Measurements from ENCODE around the gene LIFR.

LIFR gene

DNA sequence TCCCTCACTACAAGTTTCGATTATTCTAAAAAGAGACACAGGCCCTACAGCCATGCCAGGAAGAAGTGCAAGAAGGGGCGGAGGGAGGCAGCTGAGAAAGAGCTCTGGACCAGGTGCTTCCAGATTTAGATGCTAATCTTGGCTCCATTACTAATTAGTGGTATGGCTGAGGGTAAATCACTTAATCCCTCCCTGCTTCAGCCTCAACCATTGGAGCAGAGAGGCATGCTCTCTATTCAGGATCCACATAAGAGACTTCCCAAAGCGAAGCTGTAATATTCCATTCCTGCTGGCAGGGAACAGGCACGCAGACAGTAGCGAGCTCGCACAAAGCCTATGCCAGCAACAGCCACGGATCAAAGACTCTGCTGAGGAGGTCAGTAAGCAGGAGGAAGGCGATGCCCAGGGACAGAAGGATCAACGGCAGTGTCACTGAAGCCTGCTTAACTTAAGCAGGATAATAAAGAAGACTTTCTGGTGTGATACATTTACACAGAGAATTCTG, 24.2 kb downstream of the LIFR start:
- no peak overlapping the region for H3K4me3 ChIP-seq (ENCODE audit: low read depth, low read length)
- no peak for TF ChIP-seq CTCF (IDR thresholded peaks at IDR 0.05; ENCODE audit: low read depth, low read length)

DNA sequence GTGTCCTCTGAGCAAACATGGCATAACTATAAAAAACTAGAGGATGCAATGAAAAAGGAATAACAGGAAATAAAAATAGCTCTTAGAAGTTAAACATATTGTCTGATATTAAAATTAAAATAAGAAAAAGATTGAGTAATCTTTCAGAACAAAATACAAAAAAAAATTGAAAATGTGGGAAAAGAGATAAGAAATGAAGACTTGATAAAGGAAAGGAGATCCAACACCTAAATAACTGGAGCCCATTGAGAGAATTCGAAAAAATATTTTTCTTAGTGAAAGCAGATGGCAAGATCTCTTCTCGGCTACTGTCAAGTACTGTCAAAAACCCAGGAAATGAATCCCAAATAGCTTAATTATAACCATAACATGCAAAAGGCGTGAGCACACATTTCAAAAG, 24.9 kb downstream of the LIFR start:
- H3K4me3 ChIP-seq (ENCODE audit: low read depth, low read length) = no peak overlapping the region
- TF ChIP-seq CTCF (IDR thresholded peaks at IDR 0.05; ENCODE audit: low read depth, low read length) = no peak

DNA sequence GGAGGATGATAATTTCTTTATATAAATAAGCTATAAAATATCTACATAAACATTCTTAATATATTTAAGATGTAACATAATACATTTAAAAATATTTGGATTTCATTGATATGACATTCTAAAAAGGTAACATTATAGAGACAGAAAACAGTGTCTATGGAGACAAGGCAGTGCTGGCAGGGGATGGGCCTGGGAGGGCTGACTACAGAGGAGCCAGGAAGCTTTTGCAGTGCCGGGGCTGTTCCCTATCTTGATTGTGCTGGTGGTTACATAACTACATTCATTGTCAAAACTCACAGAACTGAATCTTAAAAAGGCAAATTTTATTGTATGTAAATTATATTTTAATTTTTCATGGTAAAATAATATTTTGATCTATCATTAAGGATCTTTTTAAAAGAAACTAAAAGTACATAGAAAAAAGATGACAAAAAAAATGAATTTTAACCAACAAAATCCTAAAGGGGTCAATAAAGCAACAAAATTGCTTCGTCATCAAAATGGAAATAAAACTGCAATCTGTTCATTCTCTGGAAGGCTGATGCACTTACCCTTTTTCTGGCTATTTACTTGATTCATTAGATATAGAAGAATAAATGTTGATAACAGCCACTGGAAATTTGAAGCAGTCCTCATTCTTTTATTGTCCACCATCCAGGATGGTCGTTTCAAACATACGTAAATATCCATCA, 26.3 kb downstream of the LIFR start:
- TF ChIP-seq CTCF (IDR thresholded peaks at IDR 0.05; ENCODE audit: low read depth, low read length) = no peak
- H3K4me3 ChIP-seq (ENCODE audit: low read depth, low read length) = no peak overlapping the region

DNA sequence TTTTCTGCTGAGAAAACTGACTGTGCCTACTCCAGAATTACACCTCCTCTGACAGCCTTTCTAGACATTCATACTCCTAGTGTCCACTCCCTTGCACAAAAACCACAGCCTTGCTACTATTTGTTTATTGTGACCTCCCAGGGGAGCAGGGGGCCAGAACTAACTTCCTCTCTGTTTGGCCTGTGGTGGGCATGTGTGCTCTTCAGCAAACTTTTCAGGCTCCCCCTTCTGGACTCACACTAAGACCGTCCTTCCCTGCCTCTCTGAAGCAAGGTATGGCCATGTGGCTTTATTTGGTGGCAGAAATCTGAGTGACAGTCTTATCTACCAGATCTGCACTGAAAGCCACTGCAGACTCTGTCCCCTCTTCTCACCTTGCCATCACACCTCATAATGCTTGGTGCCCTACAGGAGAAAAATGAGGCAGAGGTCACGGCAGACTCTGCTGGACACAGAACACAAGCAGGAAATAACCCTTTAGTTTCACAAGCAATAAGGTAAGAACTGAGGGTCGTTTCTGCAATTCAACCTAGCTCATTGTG, 28.2 kb downstream of the LIFR start:
- no peak overlapping the region for H3K4me3 ChIP-seq (ENCODE audit: low read depth, low read length)
- no peak for TF ChIP-seq CTCF (IDR thresholded peaks at IDR 0.05; ENCODE audit: low read depth, low read length)

- TF ChIP-seq CTCF (IDR thresholded peaks at IDR 0.05; ENCODE audit: low read depth, low read length) = no peak
- H3K4me3 ChIP-seq (ENCODE audit: low read depth, low read length) = no peak overlapping the region
These were observed 29.0 kb downstream of the LIFR start for GRCh38 chr5:38527475-38527874.

DNA sequence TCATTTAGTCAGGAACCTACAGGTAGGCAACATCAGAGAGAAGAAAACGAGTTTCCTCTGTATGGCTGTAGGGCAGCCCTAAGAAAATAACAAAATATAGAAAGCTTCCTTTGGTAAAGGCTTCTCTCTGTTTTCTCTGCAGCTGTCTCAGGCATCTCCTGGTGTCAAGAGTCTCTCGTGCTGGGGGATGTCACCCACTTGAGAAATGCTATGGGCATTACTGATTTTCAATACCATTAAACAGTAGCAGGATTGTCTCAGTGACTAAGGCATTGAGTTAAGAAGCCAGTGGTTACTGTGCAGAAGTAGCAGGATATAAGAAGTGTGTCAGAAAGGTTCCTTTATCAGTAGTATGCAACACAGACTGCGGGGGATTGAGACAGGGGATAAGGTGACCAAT, 32.4 kb downstream of the LIFR start:
- no peak overlapping the region for H3K4me3 ChIP-seq (ENCODE audit: low read depth, low read length)
- TF ChIP-seq CTCF (IDR thresholded peaks at IDR 0.05; ENCODE audit: low read depth, low read length) = no peak

DNA sequence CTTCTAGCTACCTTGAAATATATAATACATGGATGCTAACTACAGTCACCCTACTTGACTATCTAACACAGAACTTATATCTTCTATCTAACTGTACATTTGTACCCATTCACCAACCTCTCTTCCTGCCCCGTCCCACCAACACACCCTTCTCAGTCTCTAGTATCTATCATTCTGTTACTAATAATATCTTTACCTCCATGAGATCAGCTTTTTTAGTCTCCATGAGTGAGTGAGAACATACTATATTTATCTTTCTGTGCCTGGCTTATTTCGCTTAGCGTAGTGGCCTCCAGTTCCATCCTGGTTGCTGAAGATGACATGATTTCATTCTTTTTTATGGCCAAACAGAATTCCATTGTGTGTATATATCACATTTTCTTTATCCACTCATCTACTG, 37.0 kb downstream of the LIFR start:
- H3K4me3 ChIP-seq (ENCODE audit: low read depth, low read length) = no peak overlapping the region
- TF ChIP-seq CTCF (IDR thresholded peaks at IDR 0.05; ENCODE audit: low read depth, low read length) = no peak

Measured in WI38 (cell line).